Suprapubic skin (tissue), 3 donors: Measurements from ENCODE around the gene SEMA7A.

Source experiments
- POLR2AphosphoS5 ChIP-seq, 3 donors: sonication (generic); formaldehyde crosslinking; IDR thresholded peaks; one replicate each; pipeline ENCODE4 v1.6.1; 2017; ENCODE audit warnings: antibody characterized with exemption in 3 of 3
- TF ChIP-seq, protein P1 (sequence below), 2 donors: fragments of 200-600 bp in 1 of 2; fragments of 450-650 bp in 1 of 2; sonication (generic) in 1 of 2; IDR thresholded peaks; one replicate each; pipeline ENCODE4 v1.5.1; 2016 to 2019; ENCODE audit warnings: antibody characterized with exemption in 2 of 2, mild to moderate bottlenecking in 1 of 2, moderate library complexity in 1 of 2

DNA sequence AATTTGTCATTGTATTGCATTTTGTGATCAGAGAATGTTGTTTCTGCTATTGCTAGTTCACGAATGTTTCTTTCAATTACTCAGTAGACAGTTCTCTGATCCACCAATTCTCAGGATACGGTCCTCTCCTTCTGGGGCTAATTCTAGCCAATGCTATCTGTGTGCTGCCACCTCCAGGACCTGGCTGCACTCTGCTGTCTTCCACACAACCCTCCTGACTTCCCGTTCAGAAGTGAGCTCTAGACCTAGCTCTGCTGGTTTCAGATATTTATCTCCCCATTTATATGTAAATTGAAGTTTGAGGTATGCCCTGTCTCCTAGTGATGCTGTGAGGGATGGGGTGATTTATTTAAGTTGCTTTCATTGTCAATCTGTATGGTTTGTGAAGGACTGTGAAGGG is 48.9 kb upstream of the SEMA7A start:
- TF ChIP-seq POLR2AphosphoS5 (IDR thresholded peaks at IDR 0.05) = no peak
- TF ChIP-seq, protein P1, sequence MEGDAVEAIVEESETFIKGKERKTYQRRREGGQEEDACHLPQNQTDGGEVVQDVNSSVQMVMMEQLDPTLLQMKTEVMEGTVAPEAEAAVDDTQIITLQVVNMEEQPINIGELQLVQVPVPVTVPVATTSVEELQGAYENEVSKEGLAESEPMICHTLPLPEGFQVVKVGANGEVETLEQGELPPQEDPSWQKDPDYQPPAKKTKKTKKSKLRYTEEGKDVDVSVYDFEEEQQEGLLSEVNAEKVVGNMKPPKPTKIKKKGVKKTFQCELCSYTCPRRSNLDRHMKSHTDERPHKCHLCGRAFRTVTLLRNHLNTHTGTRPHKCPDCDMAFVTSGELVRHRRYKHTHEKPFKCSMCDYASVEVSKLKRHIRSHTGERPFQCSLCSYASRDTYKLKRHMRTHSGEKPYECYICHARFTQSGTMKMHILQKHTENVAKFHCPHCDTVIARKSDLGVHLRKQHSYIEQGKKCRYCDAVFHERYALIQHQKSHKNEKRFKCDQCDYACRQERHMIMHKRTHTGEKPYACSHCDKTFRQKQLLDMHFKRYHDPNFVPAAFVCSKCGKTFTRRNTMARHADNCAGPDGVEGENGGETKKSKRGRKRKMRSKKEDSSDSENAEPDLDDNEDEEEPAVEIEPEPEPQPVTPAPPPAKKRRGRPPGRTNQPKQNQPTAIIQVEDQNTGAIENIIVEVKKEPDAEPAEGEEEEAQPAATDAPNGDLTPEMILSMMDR (IDR thresholded peaks at IDR 0.05) = no peak
